Germinal center (tissue), 1 donor: Measurements from ENCODE around the gene ROPN1.

Source experiments
- DNase-seq: peaks from one replicate; pipeline ENCODE4 v3.0.0; 2012; ENCODE audit warnings: mixed read lengths, low spot score

Gene ROPN1

GRCh38 chr3:123947482-123947881, 44.4 kb downstream of the ROPN1 start:
- no peak for DNase-seq

GRCh38 chr3:123941542-123941941, 50.4 kb downstream of the ROPN1 start:
- DNase-seq, result no peak

GRCh38 chr3:123941121-123941520, 50.8 kb downstream of the ROPN1 start:
- DNase-seq, result no peak

GRCh38 chr3:123939706-123940105, 52.2 kb downstream of the ROPN1 start:
- no peak for DNase-seq

GRCh38 chr3:123936400-123936799, 55.5 kb downstream of the ROPN1 start:
- no peak for DNase-seq

- no peak for DNase-seq
Measured at GRCh38 chr3:123935830-123936229, 56.1 kb downstream of the ROPN1 start.

- no peak for DNase-seq
Measured at GRCh38 chr3:123934250-123934649, 57.7 kb downstream of the ROPN1 start.

GRCh38 chr3:123930445-123930844, 61.5 kb downstream of the ROPN1 start:
- DNase-seq, result no peak

- DNase-seq, result no peak
Measured at GRCh38 chr3:123929325-123929724, 62.6 kb downstream of the ROPN1 start.

GRCh38 chr3:123926396-123926795, 65.5 kb downstream of the ROPN1 start:
- DNase-seq, result no peak

GRCh38 chr3:123920868-123921267, 71.1 kb downstream of the ROPN1 start:
- no peak for DNase-seq

- DNase-seq, result no peak
Measured at GRCh38 chr3:123920383-123920782, 71.5 kb downstream of the ROPN1 start.

- no peak for DNase-seq
Measured at GRCh38 chr3:123919353-123919752, 72.6 kb downstream of the ROPN1 start.
